HG03565 (cell line): ENCODE results near the gene DPYD.
A peak's percentile ranks its signal among the peaks of the same experiment; 100 is the strongest.

Source experiments
- ATAC-seq: cut with Tn5 transposase; IDR thresholded peaks from one replicate; pipeline ENCODE4 v1.9.1; 2021; ENCODE audit warnings: mild to moderate bottlenecking, moderate library complexity; ENCODE audit not compliant: unreplicated experiment

Gene DPYD

GRCh38 chr1:97461782-97462181, 459.1 kb downstream of the DPYD start:
- peak; percentile 94 for ATAC-seq

GRCh38 chr1:97457446-97458089, 463.3 kb downstream of the DPYD start:
- ATAC-seq, result no peak

GRCh38 chr1:97451944-97452343, 468.9 kb downstream of the DPYD start:
- ATAC-seq, result no peak

GRCh38 chr1:97451046-97451826, 469.6 kb downstream of the DPYD start:
- no peak for ATAC-seq

GRCh38 chr1:97441966-97442365, 478.9 kb downstream of the DPYD start:
- no peak for ATAC-seq

- ATAC-seq, result no peak
Observed at GRCh38 chr1:97433824-97434177, 487.0 kb downstream of the DPYD start.

GRCh38 chr1:97433094-97433823, 487.6 kb downstream of the DPYD start:
- ATAC-seq, result no peak

GRCh38 chr1:97427371-97427770, 493.5 kb downstream of the DPYD start:
- no peak for ATAC-seq

- ATAC-seq, result peak; percentile 47
Observed at GRCh38 chr1:97424209-97424608, 496.6 kb downstream of the DPYD start.

- ATAC-seq, result no peak
Observed at GRCh38 chr1:97423403-97423802, 497.4 kb downstream of the DPYD start.

- ATAC-seq, result no peak
Observed at GRCh38 chr1:97417661-97418060, 503.2 kb downstream of the DPYD start.

- ATAC-seq, result no peak
Observed at GRCh38 chr1:97414682-97415312, 506.0 kb downstream of the DPYD start.

- ATAC-seq, result no peak
Observed at GRCh38 chr1:97412737-97413136, 508.1 kb downstream of the DPYD start.

GRCh38 chr1:97412166-97412565, 508.7 kb downstream of the DPYD start:
- ATAC-seq, result no peak

- ATAC-seq, result no peak
Observed at GRCh38 chr1:97396463-97396862, 524.4 kb downstream of the DPYD start.

- ATAC-seq, result no peak
Observed at GRCh38 chr1:97392701-97393100, 528.1 kb downstream of the DPYD start.

- no peak for ATAC-seq
Observed at GRCh38 chr1:97385536-97386277, 535.1 kb downstream of the DPYD start.

GRCh38 chr1:97384294-97384968, 536.4 kb downstream of the DPYD start:
- no peak for ATAC-seq

GRCh38 chr1:97383797-97384196, 537.0 kb downstream of the DPYD start:
- ATAC-seq, result no peak

- ATAC-seq, result no peak
Observed at GRCh38 chr1:97382206-97382605, 538.6 kb downstream of the DPYD start.
